OCI-LY1 (cell line): ENCODE data around the gene HSPA4.

Experiments
- CTCF ChIP-seq: fragments of 200-600 bp; sonication (generic), shearing (Covaris generic); IDR thresholded peaks from 2 replicates; pipeline ENCODE4 v1.5.1; 2017; ENCODE audit warnings: mild to moderate bottlenecking, antibody characterized with exemption, low read length, moderate library complexity, mixed read lengths
- EZH2 ChIP-seq: fragments of 200-600 bp; sonication (generic), shearing (Covaris generic); IDR thresholded peaks from 2 replicates; pipeline ENCODE4 v1.8.0; 2017; ENCODE audit warnings: borderline replicate concordance, mixed run types, mild to moderate bottlenecking, antibody characterized with exemption, low read length, moderate library complexity, mixed read lengths

GRCh38 chr5:133054697-133055471, 3.1 kb downstream of the HSPA4 start:
- no peak for TF ChIP-seq CTCF
- no peak for TF ChIP-seq EZH2
